OCI-LY1 (cell line): ENCODE measurements around the gene KLHL29.

Experiments
- EZH2 ChIP-seq: fragments of 200-600 bp; sonication (generic), shearing (Covaris generic); IDR thresholded peaks from 2 replicates; pipeline ENCODE4 v1.8.0; 2017; ENCODE audit warnings: borderline replicate concordance, mixed run types, mild to moderate bottlenecking, antibody characterized with exemption, low read length, moderate library complexity, mixed read lengths
- TF ChIP-seq, protein P1 (sequence below): fragments of 200-600 bp; sonication (generic), shearing (Covaris generic); IDR thresholded peaks from 2 replicates; pipeline ENCODE4 v1.5.1; 2017; ENCODE audit warnings: mild to moderate bottlenecking, antibody characterized with exemption, low read length, moderate library complexity, mixed read lengths

DNA sequence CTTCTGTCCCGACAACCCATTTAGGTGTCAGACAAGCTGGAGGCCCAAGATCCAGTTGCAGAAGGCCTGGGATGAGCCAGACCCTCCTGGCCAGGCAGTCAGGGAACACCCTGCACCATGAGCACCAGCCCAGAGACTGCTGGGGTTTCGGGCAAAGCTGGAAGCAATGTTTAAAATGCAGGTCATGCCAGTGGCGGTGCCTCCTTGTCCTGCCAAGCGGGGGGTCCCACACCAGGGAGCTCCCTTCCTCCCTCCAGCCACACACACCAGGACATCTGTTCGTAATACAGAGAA is 311.7 kb downstream of the KLHL29 start:
- TF ChIP-seq, protein P1, sequence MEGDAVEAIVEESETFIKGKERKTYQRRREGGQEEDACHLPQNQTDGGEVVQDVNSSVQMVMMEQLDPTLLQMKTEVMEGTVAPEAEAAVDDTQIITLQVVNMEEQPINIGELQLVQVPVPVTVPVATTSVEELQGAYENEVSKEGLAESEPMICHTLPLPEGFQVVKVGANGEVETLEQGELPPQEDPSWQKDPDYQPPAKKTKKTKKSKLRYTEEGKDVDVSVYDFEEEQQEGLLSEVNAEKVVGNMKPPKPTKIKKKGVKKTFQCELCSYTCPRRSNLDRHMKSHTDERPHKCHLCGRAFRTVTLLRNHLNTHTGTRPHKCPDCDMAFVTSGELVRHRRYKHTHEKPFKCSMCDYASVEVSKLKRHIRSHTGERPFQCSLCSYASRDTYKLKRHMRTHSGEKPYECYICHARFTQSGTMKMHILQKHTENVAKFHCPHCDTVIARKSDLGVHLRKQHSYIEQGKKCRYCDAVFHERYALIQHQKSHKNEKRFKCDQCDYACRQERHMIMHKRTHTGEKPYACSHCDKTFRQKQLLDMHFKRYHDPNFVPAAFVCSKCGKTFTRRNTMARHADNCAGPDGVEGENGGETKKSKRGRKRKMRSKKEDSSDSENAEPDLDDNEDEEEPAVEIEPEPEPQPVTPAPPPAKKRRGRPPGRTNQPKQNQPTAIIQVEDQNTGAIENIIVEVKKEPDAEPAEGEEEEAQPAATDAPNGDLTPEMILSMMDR, result no peak
- TF ChIP-seq EZH2, result no peak
